ENCODE measurements around the gene ORC2. TPM values are rescaled to one million over a fixed set of nuclear protein-coding genes. Genes with fewer than 3 reads are reported as not detected.

ORC2 gene
- total RNA-seq, 4 donors from 2014 or later: 4.7 to 16.1 (median 6.8) TPM

DNA sequence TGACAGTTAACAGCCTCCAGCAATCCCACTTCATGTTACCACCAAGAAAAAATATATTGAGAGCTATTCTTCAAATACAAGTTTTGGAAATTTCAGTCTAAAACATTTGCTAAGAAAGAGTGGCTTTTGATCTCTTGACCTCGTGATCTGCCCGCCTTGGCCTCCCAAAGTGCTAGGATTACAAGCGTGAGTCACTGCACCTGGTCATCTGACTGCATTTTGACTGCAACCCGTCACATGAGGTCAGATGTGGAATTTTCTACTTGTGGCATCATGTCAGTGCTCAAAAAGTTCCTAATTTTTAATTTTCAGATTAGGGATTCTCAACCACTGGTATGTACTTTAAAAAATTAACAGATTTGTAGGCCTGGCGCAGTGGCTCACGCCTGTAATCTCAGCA lies 89.9 kb downstream of the ORC2 start:
- ATAC-seq (no peak), DNase-seq (no peak)
- Histone ChIP-seq H3K4me3 (no peak overlapping the region), H3K9me3 (no peaks in the 10 kb centered on the region), H3K4me1 (no peaks in the 10 kb centered on the region), H3K36me3 (peaks cover 0 to 40% of the 10 kb centered on the region in 2 donors), H3K27ac (no peak overlapping the region), H3K27me3 (no peaks in the 10 kb centered on the region)
- in situ Hi-C loops (cut with MboI; ENCODE audit: low sequenced_read_pairs in 4 of 4): no loop called here
- no peak for TF ChIP-seq POLR2A (IDR thresholded peaks at IDR 0.05)
- TF ChIP-seq, protein P1, sequence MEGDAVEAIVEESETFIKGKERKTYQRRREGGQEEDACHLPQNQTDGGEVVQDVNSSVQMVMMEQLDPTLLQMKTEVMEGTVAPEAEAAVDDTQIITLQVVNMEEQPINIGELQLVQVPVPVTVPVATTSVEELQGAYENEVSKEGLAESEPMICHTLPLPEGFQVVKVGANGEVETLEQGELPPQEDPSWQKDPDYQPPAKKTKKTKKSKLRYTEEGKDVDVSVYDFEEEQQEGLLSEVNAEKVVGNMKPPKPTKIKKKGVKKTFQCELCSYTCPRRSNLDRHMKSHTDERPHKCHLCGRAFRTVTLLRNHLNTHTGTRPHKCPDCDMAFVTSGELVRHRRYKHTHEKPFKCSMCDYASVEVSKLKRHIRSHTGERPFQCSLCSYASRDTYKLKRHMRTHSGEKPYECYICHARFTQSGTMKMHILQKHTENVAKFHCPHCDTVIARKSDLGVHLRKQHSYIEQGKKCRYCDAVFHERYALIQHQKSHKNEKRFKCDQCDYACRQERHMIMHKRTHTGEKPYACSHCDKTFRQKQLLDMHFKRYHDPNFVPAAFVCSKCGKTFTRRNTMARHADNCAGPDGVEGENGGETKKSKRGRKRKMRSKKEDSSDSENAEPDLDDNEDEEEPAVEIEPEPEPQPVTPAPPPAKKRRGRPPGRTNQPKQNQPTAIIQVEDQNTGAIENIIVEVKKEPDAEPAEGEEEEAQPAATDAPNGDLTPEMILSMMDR (IDR thresholded peaks at IDR 0.05 in 4 of 5, conservative IDR thresholded peaks at IDR 0.05 in 1 of 5): no peak
- intact Hi-C loops (cut with DNase I; ENCODE audit: low total_unique reads): no loop called here

DNA sequence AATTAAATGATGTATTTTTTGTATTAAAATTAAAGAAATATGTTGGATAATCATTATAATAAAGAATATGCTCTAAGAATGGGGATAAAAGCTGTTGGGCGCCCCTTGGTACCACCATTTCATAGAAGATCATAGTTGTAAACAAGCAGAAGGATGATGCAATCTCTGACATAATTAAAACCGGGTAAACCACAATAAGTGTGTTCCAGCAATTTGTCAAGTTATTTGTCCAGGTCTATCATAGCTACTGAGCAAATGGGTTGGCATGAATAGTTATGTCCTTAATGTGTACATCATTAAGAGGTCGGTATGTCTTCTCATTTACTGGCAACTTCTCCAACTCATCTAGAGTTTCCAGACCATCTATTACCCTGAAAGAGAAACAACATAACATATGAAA lies 92.3 kb downstream of the ORC2 start:
- ATAC-seq (no peak), DNase-seq (no peak)
- H3K36me3 ChIP-seq: peaks cover 0 to 33% of the 10 kb centered on the region in 2 donors

DNA sequence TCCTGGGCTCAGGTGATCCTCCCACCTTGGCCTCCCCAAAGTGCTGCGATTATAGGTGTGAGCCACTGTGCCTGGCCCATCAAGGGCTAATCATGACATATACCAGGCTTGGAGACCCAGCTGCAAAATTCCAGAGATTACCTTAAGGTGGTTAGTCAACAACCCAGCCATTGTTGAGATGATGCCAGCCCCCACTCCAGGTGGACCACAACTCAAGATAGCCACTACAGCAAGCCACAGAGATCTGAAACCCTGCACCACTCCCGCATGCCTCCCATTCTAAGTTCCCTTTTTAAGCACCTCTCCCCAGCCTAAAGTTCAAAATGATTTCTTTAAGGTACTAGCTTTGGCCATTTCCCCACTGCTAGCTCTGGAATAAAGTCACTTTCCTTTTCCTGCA lies 94.4 kb downstream of the ORC2 start:
- Histone ChIP-seq H3K4me3 (no peak overlapping the region), H3K36me3 (peaks cover 0 to 16% of the 10 kb centered on the region in 2 donors), H3K4me1 (peaks cover 10 to 13% of the 10 kb centered on the region in 2 donors), H3K27ac (no peak overlapping the region), H3K9me3 (no peaks in the 10 kb centered on the region), H3K27me3 (no peaks in the 10 kb centered on the region)
- intact Hi-C loops (cut with DNase I; ENCODE audit: low total_unique reads): loop anchor here (10.0 kb wide), 1 partner anchor 1506 kb away; the partner anchor contains the start of gene BMPR2
- DNase-seq: no peak
- in situ Hi-C loops (cut with MboI; ENCODE audit: low sequenced_read_pairs in 4 of 4): loop anchor here in 2 of 4 donors (5.0 to 10.0 kb wide), 2 partner anchors 54 to 57 kb away; partner anchors contain the start of gene BZW1 (in 2 of the 2)
- no peak for ATAC-seq
- TF ChIP-seq POLR2A (IDR thresholded peaks at IDR 0.05): no peak
- TF ChIP-seq, protein P1 (IDR thresholded peaks at IDR 0.05 in 4 of 5, conservative IDR thresholded peaks at IDR 0.05 in 1 of 5): no peak

More for the DNA sequence above, 92.3 kb downstream of the ORC2 start:
- intact Hi-C loops (cut with DNase I; ENCODE audit: low total_unique reads) (no loop called here), in situ Hi-C loops (cut with MboI; ENCODE audit: low sequenced_read_pairs in 4 of 4) (no loop called here)
- TF ChIP-seq, protein P1 (IDR thresholded peaks at IDR 0.05 in 4 of 5, conservative IDR thresholded peaks at IDR 0.05 in 1 of 5): no peak
- TF ChIP-seq POLR2A (IDR thresholded peaks at IDR 0.05): no peak
- Histone ChIP-seq H3K9me3 (no peaks in the 10 kb centered on the region), H3K4me3 (no peak overlapping the region), H3K4me1 (peaks cover 0 to 8% of the 10 kb centered on the region in 2 donors), H3K27me3 (no peaks in the 10 kb centered on the region), H3K27ac (no peak overlapping the region)

DNA sequence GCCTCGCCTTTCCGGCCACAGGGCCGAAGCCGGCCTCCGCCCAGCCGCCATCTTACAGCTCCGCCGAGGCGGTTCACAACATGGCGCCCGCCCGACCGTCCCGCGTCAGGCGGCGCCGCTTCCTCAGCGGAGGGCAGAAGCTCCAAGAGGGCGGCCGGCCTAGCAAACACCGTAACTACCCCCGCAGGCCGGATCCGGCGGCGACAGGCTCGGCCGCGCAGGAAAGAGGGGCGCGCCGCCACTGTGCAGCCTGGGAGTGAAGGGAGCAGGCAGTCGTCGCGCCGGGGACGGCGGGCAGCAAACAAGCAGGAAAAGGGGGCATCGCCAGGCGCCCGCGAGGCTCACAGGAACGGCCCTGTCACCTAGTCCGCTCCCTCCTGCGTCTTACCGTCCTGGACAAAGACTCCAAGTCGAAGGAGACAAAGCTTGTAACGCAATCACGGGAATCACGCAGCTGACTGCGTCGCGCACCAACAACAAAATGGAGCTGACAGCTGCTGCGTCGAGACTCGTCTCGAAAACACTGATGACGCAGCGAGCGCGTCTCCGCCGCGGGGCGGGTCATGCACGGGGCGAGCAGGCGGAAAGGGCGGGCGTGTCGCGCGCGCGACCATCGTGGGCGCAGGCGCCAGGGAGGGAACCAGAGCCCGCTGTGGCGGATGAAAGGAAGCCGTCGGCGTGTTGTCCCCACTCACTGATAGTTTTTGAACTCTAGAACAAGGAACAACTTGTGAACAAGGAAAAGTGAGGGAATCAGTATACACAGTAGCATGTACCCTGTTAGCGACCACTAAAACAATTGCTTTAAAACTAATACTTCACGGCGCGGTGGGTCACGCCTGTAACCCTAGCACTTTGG lies 99.1 kb downstream of the ORC2 start, which contains the start of gene CLK1:
Gene CLK1 (minus strand): TSS at position 483 of the 859 bp plus-strand sequence. CDS start 2,796 bp downstream, outside the sequence.
- H3K36me3 ChIP-seq: peaks cover 0 to 16% of the 10 kb centered on the region in 2 donors
- H3K4me3 ChIP-seq: peak within 1 kb of the TSS; percentile 97 to 99 (median 98)
- intact Hi-C loops (cut with DNase I; ENCODE audit: low total_unique reads) (loop anchor here (1.0 to 10.0 kb wide), 5 partner anchors 24 to 1510 kb away; partner anchors contain the start of genes BMPR2, CFLAR, NIF3L1 and PPIL3), in situ Hi-C loops (cut with MboI; ENCODE audit: low sequenced_read_pairs in 4 of 4) (loop anchor here in 2 of 4 donors (5.0 to 10.0 kb wide), 2 partner anchors 50 to 52 kb away; partner anchors contain the start of gene BZW1 (in 2 of the 2))
- DNase-seq: peak; percentile 94 to 96
- TF ChIP-seq, protein P1 (IDR thresholded peaks at IDR 0.05 in 4 of 5, conservative IDR thresholded peaks at IDR 0.05 in 1 of 5): peak in 1 of 5 experiments; percentile 18
- TF ChIP-seq POLR2A (IDR thresholded peaks at IDR 0.05): peak; percentile 99
- peak; percentile 81 to 83 for ATAC-seq
- no peaks in the 10 kb centered on the region for H3K9me3 ChIP-seq
- H3K27ac ChIP-seq: peak within 1 kb of the TSS; percentile 100
- H3K27me3 ChIP-seq: no peaks in the 10 kb centered on the region
- peaks cover 28 to 33% of the 10 kb centered on the region in 2 donors for H3K4me1 ChIP-seq
